ENCODE data around the gene COMMD2. TPM values are rescaled to one million over a fixed set of nuclear protein-coding genes. Genes with fewer than 3 reads are reported as not detected.

The COMMD2 gene
- total and polyA plus RNA-seq, 7 donors = 10.2 to 27.5 (median 17.1) TPM

GRCh38 chr3:149726716-149727407 is 25.4 kb downstream of the COMMD2 start:
- WGBS, 2 donors = 85 to 87% methylated on average over 2 of the region's 2 CpGs
- Histone ChIP-seq H3K4me3 (no peak overlapping the region), H3K27me3 (no peaks in the 10 kb centered on the region), H3K4me1 (no peaks in the 10 kb centered on the region), H3K36me3 (no peaks in the 10 kb centered on the region), H3K27ac (no peak overlapping the region), H3K9me3 (no peaks in the 10 kb centered on the region)
- TF ChIP-seq POLR2AphosphoS5 (IDR thresholded peaks at IDR 0.05) (no peak), POLR2A (IDR thresholded peaks at IDR 0.05) (no peak), EP300 (IDR thresholded peaks at IDR 0.05) (no peak)
- TF ChIP-seq, protein P1, sequence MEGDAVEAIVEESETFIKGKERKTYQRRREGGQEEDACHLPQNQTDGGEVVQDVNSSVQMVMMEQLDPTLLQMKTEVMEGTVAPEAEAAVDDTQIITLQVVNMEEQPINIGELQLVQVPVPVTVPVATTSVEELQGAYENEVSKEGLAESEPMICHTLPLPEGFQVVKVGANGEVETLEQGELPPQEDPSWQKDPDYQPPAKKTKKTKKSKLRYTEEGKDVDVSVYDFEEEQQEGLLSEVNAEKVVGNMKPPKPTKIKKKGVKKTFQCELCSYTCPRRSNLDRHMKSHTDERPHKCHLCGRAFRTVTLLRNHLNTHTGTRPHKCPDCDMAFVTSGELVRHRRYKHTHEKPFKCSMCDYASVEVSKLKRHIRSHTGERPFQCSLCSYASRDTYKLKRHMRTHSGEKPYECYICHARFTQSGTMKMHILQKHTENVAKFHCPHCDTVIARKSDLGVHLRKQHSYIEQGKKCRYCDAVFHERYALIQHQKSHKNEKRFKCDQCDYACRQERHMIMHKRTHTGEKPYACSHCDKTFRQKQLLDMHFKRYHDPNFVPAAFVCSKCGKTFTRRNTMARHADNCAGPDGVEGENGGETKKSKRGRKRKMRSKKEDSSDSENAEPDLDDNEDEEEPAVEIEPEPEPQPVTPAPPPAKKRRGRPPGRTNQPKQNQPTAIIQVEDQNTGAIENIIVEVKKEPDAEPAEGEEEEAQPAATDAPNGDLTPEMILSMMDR (IDR thresholded peaks at IDR 0.05) = no peak
- intact Hi-C loops (cut with DNase I) = no loop called here
- DNase-seq = no peak

DNA sequence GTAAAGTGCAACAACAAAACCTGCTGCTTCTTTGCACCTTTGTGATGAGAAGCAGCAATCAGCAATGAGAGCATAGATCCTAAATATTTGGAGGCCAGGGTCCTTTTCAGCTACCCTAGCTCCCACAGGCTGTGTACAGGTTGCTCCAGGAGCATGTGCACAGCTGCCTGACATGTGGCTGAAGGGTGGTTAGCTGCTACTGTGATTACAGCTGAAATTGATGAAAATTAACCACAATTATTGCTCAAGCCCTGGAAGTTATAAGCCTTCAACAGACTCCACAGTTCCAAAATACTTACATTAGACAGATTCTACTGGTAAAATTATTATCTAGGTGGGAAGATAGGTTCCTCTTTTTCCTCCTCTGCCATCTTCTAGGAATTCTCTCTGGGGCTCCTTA is 28.5 kb downstream of the COMMD2 start:
- Histone ChIP-seq H3K36me3 (no peaks in the 10 kb centered on the region), H3K27me3 (no peaks in the 10 kb centered on the region), H3K4me1 (no peaks in the 10 kb centered on the region), H3K4me3 (no peak overlapping the region), H3K9me3 (peaks cover 0 to 8% (median 4%) of the 10 kb centered on the region in 4 donors), H3K27ac (no peak overlapping the region)
- no peak for DNase-seq
- intact Hi-C loops (cut with DNase I) = no loop called here
- TF ChIP-seq POLR2AphosphoS5 (IDR thresholded peaks at IDR 0.05) (no peak), EP300 (IDR thresholded peaks at IDR 0.05) (no peak), POLR2A (IDR thresholded peaks at IDR 0.05) (no peak)
- TF ChIP-seq, protein P1 (IDR thresholded peaks at IDR 0.05) = no peak

DNA sequence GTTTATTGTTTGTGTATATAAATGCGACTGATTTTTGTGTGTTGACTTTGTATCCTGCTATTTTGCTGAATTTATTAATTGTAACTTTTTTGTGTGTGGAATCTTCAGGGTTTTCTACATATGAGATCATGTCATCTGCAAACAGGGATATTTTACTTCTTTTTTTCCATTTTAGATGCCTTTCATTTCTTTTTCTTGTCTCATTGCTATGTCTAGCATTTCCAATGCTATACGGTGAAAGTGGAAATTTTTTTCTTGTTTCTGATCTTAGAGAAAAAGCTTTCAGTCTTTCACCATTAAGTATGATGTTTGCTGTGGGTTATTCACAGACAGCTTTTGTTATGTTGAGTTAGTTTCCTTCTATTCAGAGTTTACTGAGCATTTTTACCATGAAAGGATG is 31.4 kb downstream of the COMMD2 start:
- no peaks in the 10 kb centered on the region for H3K27me3 ChIP-seq
- intact Hi-C loops (cut with DNase I) = no loop called here
- H3K27ac ChIP-seq = no peak overlapping the region
- no peak overlapping the region for H3K4me3 ChIP-seq
- peaks cover 0 to 7% (median 6%) of the 10 kb centered on the region in 4 donors for H3K4me1 ChIP-seq
- WGBS, 2 donors = 96 to 97% methylated on average over 2 of the region's 2 CpGs
- H3K36me3 ChIP-seq = no peaks in the 10 kb centered on the region
- DNase-seq = no peak
- TF ChIP-seq POLR2AphosphoS5 (IDR thresholded peaks at IDR 0.05) (no peak), POLR2A (IDR thresholded peaks at IDR 0.05) (no peak), EP300 (IDR thresholded peaks at IDR 0.05) (no peak)
- TF ChIP-seq, protein P1 (IDR thresholded peaks at IDR 0.05) = no peak
- peaks cover 0 to 8% (median 4%) of the 10 kb centered on the region in 4 donors for H3K9me3 ChIP-seq

DNA sequence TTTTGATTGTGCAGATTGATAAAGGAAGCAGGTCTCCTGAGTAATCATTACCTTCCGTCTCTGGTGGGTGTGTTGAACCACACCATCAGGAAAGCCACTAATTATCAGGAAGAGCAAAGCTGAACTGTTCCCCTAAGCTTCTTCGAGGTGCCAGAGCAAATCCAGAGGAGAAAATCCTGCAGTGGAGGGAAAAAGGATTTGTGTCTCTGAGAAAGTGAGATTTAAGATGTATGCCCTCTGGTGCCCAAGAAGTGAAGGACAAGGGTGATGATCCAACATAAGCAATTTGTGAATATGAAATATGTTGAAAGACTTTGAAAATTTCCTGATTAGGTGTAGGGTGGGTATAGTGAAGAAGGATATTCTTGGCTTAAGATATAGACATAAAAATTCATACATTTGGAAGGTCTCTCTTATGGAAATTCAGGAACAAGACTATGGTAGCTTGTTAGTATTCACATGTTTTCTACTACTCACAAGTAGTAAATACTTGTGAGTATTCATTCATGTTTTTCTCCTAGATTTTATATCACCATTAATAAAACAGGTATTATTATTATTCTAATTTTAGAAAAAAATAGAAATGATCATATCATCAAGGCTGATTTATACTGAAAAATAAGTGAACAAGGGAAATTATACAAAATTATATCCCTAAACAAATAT is 34.8 kb downstream of the COMMD2 start:
- Histone ChIP-seq H3K9me3 (peaks cover 0 to 8% (median 4%) of the 10 kb centered on the region in 4 donors), H3K4me1 (peaks cover 0 to 7% (median 6%) of the 10 kb centered on the region in 4 donors), H3K27ac (peak overlapping the region in 3 of 4 donors; percentile 2 to 38 (median 34)), H3K4me3 (no peak overlapping the region), H3K36me3 (no peaks in the 10 kb centered on the region), H3K27me3 (no peaks in the 10 kb centered on the region)
- 6 to 27% methylated on average over 2 of the region's 2 CpGs for WGBS, 2 donors
- peak; percentile 79 for DNase-seq
- peak in 1 of 4 donors; percentile 32 for TF ChIP-seq POLR2AphosphoS5 (IDR thresholded peaks at IDR 0.05)
- TF ChIP-seq, protein P1 (IDR thresholded peaks at IDR 0.05) = peak; percentile 74 to 80 (median 78)
- no peak for TF ChIP-seq POLR2A (IDR thresholded peaks at IDR 0.05)
- intact Hi-C loops (cut with DNase I) = loop anchor here (1.0 to 5.0 kb wide), 3 partner anchors 60 to 205 kb away; partner anchors contain the start of gene WWTR1
